ENCODE measurements around the gene JHY.

The JHY gene

DNA sequence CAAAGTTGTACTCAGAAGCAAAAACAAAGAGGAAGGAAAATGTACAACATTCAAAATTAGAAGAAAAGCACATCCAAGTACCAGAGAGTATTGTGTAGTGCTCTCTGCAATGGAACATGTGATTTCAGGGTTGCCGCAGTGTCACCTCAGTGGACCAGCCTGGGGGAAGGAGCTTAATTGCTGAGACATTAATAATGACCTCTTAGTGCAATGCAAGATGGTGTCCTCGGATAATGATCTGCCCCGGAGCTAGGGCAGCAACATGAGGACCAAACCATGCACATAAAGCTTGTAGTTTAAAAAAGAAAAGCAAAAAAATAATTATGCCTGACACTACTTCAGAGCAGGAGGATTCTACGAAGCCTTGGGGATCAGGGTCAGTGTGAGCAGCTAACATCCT lies 11.3 kb upstream of the JHY start:
- DNase-seq: no peak

GRCh38 chr11:122872046-122872445 lies 10.5 kb upstream of the JHY start:
- DNase-seq: no peak

DNA sequence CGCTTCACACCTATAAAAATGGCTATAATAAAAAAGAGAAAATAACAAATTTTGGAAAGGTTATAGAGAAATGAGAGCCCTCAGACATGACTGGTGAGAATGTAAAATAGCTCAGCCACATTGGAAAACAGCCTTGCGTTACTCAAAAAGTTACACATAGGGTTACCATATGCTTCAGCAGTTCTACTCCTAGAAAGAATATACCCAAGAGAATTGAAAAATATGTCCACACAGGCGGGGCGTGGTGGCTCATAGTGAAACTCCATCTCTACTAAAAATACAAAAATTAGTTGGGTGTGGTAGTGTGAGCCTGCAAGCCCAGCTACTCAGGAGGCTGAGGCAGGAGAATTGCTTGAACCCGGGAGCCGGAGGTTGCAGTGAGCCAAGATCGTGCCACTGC lies 7.6 kb upstream of the JHY start:
- no peak for DNase-seq

GRCh38 chr11:122877732-122878131 lies 4.8 kb upstream of the JHY start:
- no peak for DNase-seq

DNA sequence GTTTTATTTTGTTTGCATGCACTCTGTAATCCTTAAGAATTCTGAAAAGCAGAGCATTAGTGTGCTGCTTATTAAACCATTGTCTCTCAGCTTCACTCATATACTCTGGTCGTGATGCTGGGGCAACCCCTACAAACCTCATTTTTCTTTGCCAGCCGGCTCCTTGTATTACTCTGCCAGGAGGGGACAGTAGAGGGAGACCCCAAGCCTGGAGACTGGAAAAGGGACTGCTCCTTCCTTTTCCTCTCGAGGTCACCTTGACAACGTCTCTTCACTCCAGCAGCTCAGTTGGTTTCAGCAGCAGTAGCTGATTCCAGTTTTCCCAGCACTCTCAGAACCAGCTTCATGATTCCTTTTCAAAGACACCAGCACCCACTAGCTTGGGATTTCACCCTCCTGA lies 2.8 kb upstream of the JHY start:
- no peak for DNase-seq

GRCh38 chr11:122882857-122883645 lies 492 bp downstream of the JHY start:
- DNase-seq: peak; percentile 60 to 79 (median 71)

DNA sequence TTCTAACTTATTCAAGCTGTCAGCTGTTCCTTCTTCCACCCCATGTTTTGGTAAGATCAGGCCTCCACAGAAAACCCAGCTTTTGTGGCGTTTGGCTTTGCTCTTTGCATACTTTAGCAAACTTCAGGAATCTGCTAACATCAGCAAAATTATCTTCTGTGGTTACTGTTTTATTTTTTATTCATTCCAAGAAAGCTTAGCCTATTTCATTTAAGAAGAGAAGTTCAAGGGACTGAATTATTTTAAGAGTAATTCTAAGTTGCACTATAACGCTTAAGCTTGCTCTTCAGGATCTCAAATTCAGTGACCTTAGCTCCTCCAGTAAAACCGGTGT lies 1.1 kb downstream of the JHY start:
- DNase-seq: peak in 1 of 4 experiments; percentile 68

DNA sequence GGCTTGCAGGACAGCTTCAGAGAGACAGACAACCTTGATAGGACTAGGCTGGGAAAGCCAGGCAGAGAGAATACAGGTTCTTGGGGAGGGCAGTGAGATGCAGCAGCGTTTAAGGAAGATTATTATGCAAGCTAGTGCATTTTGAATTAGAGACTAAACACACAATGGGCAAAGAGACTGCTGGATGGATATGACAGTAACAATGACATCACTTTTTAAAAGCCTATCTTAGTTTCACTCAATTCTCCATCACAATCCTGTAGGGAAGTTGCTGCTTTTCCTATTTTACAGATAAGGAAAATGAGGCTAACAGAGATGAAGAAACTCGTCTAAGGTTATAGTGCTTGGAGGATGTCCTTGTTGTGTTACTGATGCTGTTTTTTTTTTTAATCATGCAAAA lies 5.6 kb downstream of the JHY start:
- DNase-seq: no peak

- peak; percentile 29 to 63 (median 52) for DNase-seq
These were observed 10.6 kb downstream of the JHY start for GRCh38 chr11:122893131-122893530.

DNA sequence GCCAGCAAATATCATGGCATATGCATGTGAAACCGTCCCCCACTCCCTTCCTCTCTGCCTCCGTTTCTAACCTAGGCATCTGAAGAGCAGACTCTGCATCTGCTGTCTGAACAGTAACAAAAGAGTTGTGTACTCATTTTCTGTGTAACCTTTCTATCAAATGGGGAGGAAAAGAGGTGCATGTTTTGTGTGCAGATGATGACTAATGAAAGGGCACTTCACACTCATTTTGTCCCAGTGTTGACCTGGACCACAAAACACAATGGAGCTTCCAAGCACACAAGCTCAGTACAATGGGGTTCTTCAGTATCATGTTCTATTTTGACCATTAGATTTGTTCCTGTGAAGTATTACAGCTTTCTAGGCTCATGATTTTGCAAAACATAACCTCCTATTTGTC lies 13.0 kb downstream of the JHY start:
- no peak for DNase-seq

DNA sequence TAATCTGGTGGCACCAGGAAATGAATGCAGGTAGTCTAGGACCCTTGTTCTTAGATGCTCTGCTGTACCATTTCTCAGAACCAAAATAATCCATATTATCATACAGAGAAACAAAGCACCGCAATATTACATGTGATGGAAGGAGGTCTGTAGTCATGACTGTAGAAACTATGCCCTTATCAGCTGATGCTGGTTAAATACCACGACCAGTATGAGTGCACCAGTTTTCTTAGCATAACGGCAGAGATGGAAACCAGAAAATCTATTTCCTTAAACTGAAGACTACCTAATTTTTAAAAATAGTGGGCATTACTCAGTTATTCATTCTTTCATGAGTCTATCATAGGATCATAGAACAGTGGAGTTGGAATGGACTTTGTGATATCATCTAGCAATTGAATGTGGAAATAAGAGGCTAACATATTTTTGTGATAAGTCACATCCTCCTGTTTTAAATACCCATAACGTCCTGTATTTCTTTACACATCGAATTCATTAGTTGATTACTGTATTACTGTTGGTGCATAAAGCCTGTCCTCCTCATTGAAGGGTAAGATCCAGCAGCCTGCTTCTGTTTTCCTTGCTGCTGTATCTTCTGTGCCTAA lies 15.1 kb downstream of the JHY start:
- no peak for DNase-seq

- no peak for DNase-seq
These were observed 16.2 kb downstream of the JHY start for GRCh38 chr11:122898799-122899198.

DNA sequence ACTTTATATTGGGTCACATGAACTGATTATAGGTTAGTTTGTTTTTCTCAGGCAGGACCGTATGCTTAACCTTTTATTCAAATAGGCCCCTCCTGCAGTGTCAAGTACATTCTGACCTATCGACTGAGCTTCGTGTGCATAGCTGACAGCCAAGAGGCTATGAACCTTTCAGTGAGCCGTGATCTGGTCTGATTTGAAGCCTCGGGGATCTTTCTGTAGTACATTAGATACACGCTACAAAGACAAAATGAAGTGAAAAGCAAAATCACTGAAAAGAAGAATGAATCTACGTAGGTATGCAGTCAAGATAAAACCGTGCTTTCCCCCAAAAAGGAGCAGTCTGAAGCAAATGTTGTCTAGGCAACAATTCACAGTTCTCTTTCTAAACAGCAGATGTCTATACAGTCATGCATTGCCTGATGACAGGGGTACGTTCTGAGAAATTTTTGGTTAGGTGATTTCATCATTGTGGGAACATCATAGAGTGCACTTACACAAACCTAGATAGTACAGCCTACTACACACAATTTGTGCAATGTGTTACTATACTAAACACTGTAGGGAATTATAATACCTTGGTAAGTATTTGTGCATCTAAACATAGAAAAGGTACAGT lies 18.1 kb downstream of the JHY start:
- DNase-seq: peak in 1 of 4 experiments; percentile 7

DNA sequence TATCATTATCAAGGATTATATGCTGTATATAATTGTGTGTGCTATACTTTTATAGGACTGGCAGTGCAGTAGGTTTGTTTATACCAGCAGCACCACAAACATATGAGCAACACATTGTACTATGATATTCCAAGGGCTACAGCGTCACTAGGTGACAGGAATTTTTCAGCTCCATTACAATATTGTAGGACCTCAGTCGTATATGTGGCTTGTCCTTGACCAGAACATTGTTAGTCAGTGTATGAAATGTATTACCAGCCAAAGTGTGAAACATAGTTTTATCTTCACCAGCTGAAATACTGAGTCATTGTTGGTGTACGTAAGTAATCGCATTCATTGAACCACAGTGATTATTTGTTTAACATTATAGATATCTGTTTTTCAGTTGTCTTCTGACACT lies 20.4 kb downstream of the JHY start:
- DNase-seq: no peak

DNA sequence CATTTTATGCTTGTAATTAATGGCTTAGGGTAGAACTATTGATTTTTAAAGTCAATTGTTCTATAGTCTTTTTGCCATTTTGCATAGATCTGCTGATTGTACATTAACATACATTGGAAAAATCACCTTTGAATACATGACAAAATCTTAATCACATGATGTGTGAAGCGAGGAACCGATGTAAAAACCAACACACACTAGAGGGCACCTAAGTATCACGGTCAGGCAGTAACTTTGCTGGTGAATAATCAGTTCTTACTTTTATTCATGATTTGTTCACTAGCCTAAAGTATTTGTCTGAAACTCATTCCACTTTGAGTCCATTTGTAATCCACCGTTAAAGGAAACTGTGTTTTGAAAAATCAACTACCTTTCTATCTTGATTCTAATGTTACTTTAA lies 28.2 kb downstream of the JHY start:
- DNase-seq: peak in 3 of 4 experiments; percentile 14 to 21 (median 16)

DNA sequence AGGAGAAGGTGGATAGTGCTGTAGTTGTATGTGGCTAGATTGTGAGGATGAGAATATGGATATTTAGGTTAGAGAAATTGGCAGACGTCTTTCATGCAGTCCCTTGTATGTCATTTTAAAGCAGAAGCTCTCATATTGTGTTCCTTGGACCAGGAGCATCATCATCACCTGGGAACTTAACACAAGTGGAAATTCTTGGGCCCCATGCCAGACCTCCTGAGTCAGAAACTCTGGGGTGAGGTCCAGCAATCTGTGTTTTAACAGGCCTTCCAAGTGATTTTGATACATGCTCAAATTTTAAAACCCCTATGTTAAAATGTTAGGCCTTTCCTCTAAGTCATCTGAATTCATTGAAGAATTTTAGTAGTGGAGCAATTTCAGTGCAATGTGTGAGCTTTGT lies 34.8 kb downstream of the JHY start:
- no peak for DNase-seq

DNA sequence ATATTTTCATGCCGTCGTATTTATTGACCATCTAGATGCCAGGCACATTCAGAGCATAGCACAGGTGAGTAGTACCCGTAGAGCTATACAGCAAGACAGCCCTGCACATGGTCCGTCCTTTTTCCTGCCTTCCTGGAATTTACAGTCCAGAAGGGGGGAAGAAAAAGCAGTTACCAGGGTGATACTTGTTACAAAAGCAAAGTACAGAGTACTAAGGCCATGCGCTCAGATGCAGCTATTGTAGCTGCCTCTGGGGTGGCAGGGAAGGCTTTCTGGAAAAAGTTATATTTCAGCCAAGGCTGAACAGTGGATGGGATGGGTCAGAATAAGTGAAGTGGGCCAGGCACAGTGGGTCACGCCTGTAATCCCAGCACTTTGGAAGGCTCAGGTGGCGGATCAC lies 36.2 kb downstream of the JHY start:
- DNase-seq: no peak

GRCh38 chr11:122920579-122920978 lies 38.0 kb downstream of the JHY start:
- DNase-seq: no peak

DNA sequence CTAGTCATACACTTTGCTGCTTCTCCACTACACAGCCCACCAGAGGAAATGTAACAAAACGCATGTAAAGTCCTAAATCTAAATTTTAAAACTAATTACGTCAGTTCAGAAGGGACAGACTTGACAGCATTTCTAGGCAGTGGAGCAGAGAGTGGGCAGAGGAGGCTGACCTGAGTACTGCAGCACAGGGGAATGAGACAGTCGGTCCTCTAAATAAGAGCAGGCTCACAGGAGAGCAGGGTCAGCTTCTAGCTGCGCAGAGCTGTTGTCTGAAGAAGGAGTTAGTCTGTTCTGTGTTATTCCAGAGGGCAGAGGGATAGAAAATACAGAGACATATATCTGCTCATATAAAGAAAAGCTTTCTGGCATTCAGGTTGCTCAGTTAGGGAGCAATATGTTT lies 40.3 kb downstream of the JHY start:
- DNase-seq: no peak

DNA sequence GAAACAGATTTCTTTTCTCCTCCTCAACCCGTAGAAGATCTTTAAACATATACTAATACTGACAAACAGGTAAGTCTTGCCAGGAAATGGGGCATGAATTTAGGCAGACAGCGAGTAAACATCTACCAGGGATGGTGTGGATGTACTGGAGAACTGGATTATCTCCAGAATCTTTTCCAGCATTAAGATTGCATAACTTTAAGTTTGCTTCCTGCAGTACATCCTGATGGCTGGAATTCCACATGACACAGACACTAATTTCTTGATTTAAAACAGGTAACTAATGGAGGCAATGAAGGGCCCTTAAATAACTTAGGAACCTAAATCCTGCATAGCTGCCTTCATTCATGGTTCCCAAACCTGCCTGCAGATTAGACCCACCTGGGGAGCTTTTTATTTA lies 40.7 kb downstream of the JHY start:
- DNase-seq: no peak

- no peak for DNase-seq
These were observed 49.0 kb downstream of the JHY start for GRCh38 chr11:122931510-122931909.

- peak in 2 of 4 experiments; percentile 20 to 36 for DNase-seq
These were observed 50.9 kb downstream of the JHY start for GRCh38 chr11:122933416-122933815.

- no peak for DNase-seq
These were observed 55.4 kb downstream of the JHY start for GRCh38 chr11:122937983-122938382.

DNA sequence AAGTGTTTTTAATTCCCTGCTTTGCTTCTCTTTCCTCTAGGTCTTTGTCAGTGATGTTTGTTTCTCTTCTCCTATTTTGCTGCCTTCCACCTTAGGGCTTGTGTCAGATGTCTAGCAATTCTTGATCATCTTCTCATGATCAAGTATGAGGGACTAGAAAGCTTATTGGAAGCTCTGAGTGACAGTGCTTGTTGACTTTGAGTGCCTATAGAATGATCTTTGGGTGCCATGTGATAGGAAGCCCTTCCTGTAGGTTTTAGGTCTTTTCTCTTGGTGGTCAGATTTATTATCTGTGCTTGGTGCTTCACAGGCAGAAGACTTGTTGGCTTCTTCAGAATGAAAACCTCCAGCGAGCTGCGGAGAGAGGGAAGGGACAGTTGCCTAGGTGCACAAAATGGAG lies 56.0 kb downstream of the JHY start:
- DNase-seq: no peak
